Peyer's patch (tissue), 4 donors: ENCODE measurements around the gene MACROD2. TPM values are rescaled to one million over a fixed set of nuclear protein-coding genes. Genes with fewer than 3 reads are reported as not detected.
A peak's percentile ranks its signal among the peaks of the same experiment; 100 is the strongest.

Experiments used
- DNase-seq, 3 donors: peaks; one replicate each; pipeline ENCODE4 v3.0.0-alpha.2; 2017 to 2019
- H3K27ac ChIP-seq, 4 donors: fragments of 200-600 bp; sonication (generic); one replicate each; pipeline ENCODE4 v1.5.1; 2016 to 2019
- H3K27me3 ChIP-seq, 2 donors: fragments of 200-600 bp; sonication (generic); one replicate each; pipeline ENCODE4 v1.5.1; 2019
- H3K36me3 ChIP-seq, 3 donors: fragments of 200-600 bp; sonication (generic); one replicate each; pipeline ENCODE4 v1.5.1; 2016 to 2019
- H3K4me1 ChIP-seq, 4 donors: fragments of 200-600 bp; sonication (generic); one replicate each; pipeline ENCODE4 v1.5.1; 2016 to 2019
- H3K4me3 ChIP-seq, 4 donors: fragments of 200-600 bp; sonication (generic); 1 replicate in 3 of 4; 2 replicates in 1 of 4; pipeline ENCODE4 v1.5.1; 2016 to 2019; ENCODE audit warnings: mild to moderate bottlenecking in 1 of 4
- H3K9me3 ChIP-seq, 4 donors: fragments of 200-600 bp; sonication (generic); one replicate each; pipeline ENCODE4 v1.5.1; 2016 to 2019; ENCODE audit warnings: mild to moderate bottlenecking in 1 of 4
- CTCF ChIP-seq, 6 experiments: fragments of 450-650 bp in 4 of 6; fragments of 200-600 bp in 2 of 6; sonication (generic) in 1 of 6; IDR thresholded peaks; one replicate each; pipeline ENCODE4 v1.5.1; 2017 to 2019; ENCODE audit warnings: antibody characterized with exemption in 6 of 6, mild to moderate bottlenecking in 3 of 6, moderate library complexity in 1 of 6
- POLR2A ChIP-seq, 2 donors: fragments of 450-650 bp; IDR thresholded peaks; one replicate each; pipeline ENCODE4 v1.5.1; 2017; ENCODE audit warnings: antibody characterized with exemption in 2 of 2, mild to moderate bottlenecking in 2 of 2, moderate library complexity in 2 of 2
- total RNA-seq, 4 donors: library from RNA; depleted of rRNA; stranded (reverse); fragments of >200 nt; gene quantifications; one replicate each; pipeline ENCODE4 v1.1.0, GENCODE V29; 2016

MACROD2 gene
- total RNA-seq, 4 donors from 2014 or later = 2.5 to 10.7 (median 6.5) TPM

DNA sequence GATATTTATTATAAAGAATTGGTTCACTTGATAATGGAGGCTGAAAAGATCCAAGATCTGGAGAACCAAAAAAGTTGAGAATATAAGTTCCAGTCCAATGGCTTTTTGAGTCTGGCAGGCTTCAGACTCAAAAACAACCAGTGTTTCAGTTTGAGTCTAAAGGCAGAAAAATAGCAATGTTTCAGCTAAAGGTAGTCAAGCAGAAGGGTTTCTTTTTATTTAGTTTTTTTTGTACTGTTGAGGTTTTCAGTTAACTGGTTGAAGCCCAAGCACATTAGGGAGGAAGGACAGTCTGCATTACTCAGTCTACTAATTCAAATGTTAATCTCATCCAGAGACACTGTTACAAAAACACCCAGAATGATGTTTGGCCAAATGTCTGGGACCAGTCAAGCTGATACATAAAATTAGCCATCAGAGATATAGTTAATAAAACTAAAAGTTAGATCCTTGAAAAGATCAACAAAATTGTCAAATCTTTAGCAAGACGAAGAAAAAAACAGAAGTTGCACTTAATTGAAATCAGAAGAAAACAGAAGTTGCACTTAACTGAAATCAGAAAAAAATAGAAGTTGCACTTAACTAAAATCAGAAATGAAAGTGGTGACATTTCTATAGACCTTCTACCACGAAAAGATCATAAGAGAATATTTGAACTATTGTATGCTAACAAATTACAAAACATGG is 1322.4 kb downstream of the MACROD2 start:
- DNase-seq = no peak
- Histone ChIP-seq H3K4me3 (no peak overlapping the region), H3K27ac (peak overlapping the region in 2 of 4 donors; percentile 0 to 53), H3K4me1 (no peaks in the 10 kb centered on the region), H3K27me3 (no peaks in the 10 kb centered on the region), H3K9me3 (no peaks in the 10 kb centered on the region), H3K36me3 (no peaks in the 10 kb centered on the region)
- TF ChIP-seq CTCF (IDR thresholded peaks at IDR 0.05) (no peak), POLR2A (IDR thresholded peaks at IDR 0.05) (no peak)

DNA sequence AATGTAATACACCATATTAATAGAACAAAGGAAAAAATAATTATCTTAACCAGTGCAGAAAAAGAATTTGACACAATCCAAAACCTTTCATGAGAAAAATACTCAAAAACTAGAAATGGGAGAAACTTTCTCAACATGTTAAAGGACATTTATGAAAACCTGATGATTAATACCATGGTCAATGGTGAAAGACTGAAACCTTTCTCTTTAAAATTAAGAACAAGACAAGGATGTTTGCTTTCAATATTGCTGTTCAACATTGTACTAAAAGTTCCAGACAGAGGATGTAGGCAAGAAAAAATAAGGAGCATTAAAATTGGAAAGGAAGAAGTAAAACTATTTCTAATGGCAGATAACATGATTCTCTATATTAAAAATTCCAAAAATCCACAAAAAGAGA is 1323.4 kb downstream of the MACROD2 start:
- no peak for DNase-seq
- H3K4me1 ChIP-seq = no peaks in the 10 kb centered on the region
- no peak overlapping the region for H3K4me3 ChIP-seq
- no peaks in the 10 kb centered on the region for H3K36me3 ChIP-seq
- H3K27ac ChIP-seq = no peak overlapping the region
- H3K9me3 ChIP-seq = no peaks in the 10 kb centered on the region
- no peaks in the 10 kb centered on the region for H3K27me3 ChIP-seq
- TF ChIP-seq POLR2A (IDR thresholded peaks at IDR 0.05) = no peak
- TF ChIP-seq CTCF (IDR thresholded peaks at IDR 0.05) = no peak

DNA sequence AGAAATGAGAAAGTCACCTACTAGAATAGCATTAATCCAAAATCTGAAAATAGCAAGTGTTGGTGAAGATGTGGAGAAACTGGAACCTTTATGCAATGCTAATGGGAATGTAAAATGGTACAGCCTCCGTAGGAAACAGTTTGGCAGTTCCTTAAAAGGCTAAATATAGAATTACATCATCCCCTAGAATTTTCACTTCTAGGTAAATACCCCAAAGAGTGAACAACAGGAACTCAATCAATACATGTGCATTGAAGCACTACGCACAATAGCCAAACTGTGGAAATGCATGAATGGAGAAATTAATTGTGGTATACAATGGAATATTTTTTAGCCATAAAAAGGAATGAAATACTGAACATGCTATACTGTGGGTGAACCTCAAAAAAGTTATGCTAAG is 1324.1 kb downstream of the MACROD2 start:
- Histone ChIP-seq H3K4me3 (no peak overlapping the region), H3K36me3 (no peaks in the 10 kb centered on the region), H3K4me1 (no peaks in the 10 kb centered on the region), H3K27me3 (no peaks in the 10 kb centered on the region), H3K9me3 (no peaks in the 10 kb centered on the region), H3K27ac (no peak overlapping the region)
- TF ChIP-seq CTCF (IDR thresholded peaks at IDR 0.05) (no peak), POLR2A (IDR thresholded peaks at IDR 0.05) (no peak)
- no peak for DNase-seq

DNA sequence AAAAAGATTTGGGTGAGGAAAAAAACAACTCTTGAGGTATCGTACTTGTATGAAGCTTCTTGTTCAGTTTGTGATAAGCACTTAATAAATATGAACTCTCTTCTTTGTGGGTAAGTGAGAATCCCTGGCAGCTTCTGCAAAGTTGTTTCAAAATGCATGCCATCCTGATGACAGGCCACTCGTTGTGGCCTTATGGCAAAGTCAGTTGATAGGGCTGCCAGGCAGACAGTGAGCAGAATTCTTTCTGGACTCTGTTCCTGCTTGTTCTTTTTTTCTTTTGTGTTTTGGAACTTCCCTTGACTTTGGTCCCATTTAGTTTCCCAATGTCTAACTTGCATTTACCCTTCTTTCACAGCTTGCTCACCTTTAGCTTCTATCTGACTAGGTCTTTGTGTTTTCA is 1325.6 kb downstream of the MACROD2 start:
- no peak overlapping the region for H3K27ac ChIP-seq

GRCh38 chr20:15327123-15327522 is 1331.8 kb downstream of the MACROD2 start:
- TF ChIP-seq CTCF (IDR thresholded peaks at IDR 0.05) (no peak), POLR2A (IDR thresholded peaks at IDR 0.05) (no peak)
- no peaks in the 10 kb centered on the region for H3K4me1 ChIP-seq
- H3K27ac ChIP-seq = no peak overlapping the region
- no peak overlapping the region for H3K4me3 ChIP-seq
- no peaks in the 10 kb centered on the region for H3K9me3 ChIP-seq
- DNase-seq = no peak
- no peaks in the 10 kb centered on the region for H3K36me3 ChIP-seq
- no peaks in the 10 kb centered on the region for H3K27me3 ChIP-seq

More for the DNA sequence above, 1325.6 kb downstream of the MACROD2 start:
- no peak for DNase-seq
- Histone ChIP-seq H3K4me3 (no peak overlapping the region), H3K27me3 (no peaks in the 10 kb centered on the region), H3K9me3 (no peaks in the 10 kb centered on the region), H3K4me1 (no peaks in the 10 kb centered on the region), H3K36me3 (no peaks in the 10 kb centered on the region)
- no peak for TF ChIP-seq POLR2A (IDR thresholded peaks at IDR 0.05)
- TF ChIP-seq CTCF (IDR thresholded peaks at IDR 0.05) = no peak
